NK-92 treated with Interleukin-12 subunit alpha and Interleukin-12 subunit beta, amount 100 ng/mL, for 24 hours (cell line): Measurements from ENCODE around the gene PRSS22.

Source experiments
- DNase-seq: peaks from one replicate; lab custom pipeline; 2025; lab: John Stamatoyannopoulos, UW

The PRSS22 gene

DNA sequence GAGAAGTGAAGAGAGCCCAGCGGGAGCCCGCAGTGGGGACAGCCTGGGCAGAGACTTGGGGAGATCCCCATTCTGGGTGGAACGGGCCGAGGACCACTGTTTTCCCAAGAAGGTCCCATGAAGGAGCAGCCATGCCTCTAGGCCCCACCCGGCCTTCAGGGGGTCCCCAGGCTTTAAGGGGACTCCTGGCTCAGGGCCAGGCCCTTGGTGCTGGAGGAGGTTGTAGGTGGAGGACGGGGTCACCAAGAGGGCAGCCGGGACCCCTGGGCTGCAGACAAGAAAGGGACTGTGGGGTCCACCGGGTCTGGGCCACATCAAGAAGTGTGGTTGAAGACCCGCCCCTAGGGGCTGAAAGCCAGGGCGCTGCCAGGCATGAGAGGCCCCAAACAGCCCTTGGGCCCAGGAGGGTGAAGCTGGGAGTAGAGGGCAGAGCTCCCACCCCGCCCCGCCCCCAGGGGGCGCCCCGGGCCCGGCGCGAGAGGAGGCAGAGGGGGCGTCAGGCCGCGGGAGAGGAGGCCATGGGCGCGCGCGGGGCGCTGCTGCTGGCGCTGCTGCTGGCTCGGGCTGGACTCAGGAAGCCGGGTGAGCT, 41.1 kb downstream of the PRSS22 start, which contains the start of gene PRSS21:
Gene PRSS21, plus strand, starts transcription at position 487 of the 589 bp plus-strand sequence. Its CDS starts 32 bp downstream, at position 519.
- DNase-seq: no peak

DNA sequence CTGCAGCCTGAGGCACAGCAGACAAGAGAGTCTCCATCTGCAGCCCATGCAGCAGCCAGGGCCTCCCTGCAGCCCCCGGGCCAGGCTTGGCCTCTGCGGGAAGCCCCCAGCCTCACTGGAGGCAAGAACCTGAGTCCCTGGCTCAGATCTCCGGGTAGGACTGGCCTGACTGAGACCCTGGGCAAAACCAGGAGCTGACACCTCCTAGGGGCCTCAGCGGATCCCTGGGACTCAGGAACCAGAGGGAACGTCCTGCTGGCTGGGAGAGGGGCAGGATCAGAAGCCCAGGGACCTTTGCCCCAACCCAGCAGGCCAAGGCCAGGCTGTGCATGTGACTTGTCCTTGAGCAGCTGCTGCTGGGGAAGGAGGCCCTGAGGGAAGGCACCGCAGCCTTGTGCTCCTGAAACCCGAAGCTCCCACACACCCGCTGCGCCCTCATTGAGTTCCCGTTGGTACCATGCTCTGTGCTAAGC, 42.6 kb downstream of the PRSS22 start:
- DNase-seq: no peak

DNA sequence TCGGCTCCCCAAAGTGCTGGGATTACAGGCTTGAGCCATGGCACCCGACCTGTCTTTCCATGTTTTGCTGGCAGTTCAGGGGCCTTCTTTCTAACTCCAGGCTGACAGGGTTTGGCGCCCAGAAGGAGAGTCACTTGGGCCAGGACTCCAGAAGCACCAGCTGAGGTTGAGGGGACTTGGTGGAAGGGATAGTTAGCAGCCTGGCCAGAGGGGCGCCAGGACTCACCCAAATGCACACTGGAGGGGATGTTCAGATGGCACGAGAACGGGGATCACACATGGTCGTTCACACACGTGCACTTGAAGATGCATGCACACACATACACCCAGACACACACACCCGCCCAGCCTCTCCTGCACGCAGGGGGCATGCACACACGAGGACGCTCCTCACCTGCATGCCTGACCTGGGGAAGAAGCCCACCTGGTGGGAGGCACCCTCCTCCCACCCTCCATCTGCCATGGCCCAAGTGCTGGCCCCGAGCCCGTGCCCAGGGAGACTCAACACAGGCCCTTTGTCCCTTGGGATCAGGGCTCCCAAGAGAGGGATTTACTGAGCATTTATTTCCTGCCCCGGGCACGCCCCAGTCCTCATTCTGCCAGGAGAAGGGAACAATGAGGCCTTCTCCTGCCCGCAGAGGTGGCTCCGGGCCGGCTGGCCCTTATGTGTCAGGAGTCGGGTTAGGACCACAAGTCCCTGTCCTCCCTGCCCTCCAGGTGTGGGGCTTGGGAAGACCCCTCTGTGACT, 43.2 kb downstream of the PRSS22 start:
- no peak for DNase-seq

DNA sequence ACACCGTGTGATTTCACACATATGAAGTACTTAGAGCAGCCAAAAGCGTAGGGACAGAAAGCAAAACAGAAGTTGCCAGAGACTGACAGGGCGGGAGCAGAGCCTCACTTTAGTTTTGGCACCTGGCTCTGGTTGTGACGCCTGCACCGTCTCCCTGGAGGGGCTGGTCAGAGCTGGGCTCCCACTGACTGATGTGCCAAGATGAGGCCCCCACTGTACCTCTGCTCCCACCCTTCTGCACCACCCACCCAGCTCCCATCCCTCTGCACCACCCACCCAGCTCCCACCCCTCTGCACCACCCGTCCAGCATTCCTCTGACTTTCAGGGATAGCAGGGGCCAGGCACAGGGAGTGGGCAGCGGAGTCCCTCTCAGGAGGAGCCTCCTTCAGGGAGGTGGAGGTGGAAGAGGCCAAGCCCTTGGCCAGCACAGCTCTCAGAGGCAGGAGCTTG, 44.2 kb downstream of the PRSS22 start:
- DNase-seq: no peak

DNA sequence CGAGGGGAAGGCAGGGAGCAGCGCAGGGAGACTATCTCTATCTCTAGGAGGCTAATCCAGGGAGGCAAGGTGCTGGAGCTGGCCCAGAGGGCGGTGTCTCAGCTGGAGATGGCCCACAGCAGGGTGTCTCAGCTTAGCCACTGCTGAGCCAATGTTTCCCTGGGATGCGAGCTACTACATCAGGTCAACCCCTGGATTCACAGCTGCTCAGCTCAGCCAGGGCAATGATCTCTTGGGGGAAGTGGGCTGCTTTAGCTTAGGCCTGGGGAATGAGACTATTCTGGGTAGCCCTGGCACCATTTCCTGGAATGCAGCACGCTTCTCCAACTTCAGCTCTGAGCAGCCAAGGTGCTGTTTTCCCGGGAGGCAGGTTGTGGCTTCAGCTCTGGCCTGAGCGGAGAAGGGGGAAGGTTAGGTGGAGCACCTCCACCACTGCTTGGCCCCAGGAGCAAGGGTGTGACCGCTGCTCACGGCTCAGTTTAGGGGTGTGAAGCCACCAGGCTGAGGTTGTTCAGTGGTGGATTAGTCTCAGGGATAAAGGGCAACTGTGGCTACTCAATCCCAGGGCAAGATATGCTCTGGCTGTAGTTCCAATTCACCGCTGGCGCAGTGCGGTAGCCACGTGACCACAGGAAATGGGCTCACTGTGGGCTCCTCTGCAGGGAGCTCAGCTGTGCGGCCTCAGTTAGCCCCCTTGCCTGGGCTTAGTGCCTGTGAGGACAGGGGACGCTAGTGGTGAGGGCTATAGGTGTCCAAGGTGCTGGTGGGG, 46.1 kb downstream of the PRSS22 start:
- no peak for DNase-seq

DNA sequence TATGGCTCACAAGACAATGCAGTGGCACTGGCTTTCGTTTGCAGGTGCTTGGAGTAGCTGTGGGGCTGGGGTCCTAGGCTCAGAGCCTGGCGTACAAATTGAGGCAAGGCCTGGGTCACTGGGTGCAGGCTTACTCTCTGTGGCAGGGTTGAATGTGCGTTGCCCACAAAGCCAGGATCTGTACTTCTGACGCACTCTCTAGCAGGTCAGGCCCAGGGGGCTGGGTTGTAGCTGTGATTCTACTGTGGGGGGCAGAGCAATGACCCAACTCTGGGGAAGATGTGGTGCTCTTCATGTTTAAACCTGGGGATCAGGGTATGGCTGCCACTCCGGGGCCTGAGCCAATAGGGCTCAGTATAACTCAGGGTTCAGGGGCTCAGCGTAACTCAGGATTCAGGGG, 47.3 kb downstream of the PRSS22 start:
- DNase-seq: no peak

DNA sequence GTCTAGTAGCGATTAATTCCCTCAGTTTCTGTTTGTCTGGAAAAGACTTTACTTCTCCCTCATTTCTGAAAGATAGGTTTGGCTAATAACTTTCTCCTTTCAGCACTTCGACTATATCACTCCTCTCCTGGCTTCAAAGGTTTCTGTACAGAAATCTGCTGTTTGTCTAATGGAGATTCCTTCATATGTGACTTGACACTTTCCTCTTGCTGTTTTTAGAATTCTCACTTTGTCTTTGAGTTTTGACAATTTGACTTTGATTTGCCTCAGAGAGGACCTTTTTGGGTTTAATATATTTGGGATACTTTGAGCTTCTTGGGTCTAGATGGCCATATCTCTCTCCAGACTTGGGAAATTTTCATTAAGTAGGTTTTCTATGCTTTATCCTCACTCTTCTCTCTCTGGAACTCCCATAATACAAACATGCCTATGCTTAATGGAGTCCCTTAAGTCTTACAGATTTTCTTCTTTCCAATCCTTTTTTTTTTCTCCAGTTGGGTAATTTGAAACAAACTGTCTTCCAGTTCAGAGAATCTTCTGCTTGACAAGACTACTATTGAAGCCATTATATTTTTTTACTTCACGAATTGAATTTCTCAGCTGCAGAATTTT, 48.7 kb downstream of the PRSS22 start:
- DNase-seq: no peak

DNA sequence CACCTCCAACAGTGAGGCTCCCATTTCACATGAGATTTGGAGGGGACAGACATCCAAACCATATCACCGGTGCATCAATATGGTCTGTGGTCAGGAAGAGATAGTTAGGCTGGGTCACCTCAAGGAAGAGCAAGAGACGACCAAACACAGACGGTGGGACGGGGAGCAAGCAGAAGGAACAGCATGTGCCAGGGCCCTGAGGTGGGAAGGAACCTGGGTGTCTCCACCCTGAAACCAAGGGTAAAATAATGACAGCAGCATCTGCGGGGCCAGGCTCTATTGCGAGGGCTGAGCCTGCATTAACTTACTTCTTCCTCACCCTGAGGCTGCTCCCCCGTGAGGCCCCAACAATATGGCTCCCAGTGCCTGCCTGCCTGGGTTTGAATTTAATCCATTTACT, 49.8 kb downstream of the PRSS22 start:
- no peak for DNase-seq

DNA sequence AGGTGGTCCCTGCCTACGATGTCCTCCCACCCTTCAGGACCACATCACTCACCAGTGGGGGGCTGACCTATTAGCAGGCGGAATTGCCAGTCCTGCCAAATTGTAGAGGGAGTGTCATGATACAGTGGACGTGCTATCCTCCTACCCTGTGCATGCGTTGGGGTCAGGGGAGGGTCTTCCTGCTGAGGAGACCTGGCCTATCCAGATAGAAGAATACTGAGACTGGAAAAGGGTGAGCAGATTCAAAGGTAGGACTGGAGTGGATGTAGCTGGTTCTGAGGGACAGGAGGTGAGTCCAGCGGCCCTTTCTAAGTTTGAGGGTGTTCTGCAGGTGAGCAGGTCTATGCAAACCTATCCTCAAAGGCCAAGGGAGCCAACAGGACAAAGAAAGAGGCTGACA, 51.7 kb downstream of the PRSS22 start:
- DNase-seq: no peak

DNA sequence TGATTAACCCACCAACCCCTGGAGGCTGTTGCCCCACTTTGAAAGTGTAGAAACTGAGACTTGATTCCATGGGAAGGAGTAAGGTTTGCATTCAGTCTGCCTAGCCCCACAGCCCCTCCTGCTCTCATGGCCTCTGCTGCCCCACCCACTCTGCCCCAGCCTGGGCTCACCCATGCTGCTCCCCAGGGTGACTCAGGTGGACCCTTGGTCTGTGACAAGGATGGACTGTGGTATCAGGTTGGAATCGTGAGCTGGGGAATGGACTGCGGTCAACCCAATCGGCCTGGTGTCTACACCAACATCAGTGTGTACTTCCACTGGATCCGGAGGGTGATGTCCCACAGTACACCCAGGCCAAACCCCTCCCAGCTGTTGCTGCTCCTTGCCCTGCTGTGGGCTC, 53.2 kb downstream of the PRSS22 start:
- no peak for DNase-seq

DNA sequence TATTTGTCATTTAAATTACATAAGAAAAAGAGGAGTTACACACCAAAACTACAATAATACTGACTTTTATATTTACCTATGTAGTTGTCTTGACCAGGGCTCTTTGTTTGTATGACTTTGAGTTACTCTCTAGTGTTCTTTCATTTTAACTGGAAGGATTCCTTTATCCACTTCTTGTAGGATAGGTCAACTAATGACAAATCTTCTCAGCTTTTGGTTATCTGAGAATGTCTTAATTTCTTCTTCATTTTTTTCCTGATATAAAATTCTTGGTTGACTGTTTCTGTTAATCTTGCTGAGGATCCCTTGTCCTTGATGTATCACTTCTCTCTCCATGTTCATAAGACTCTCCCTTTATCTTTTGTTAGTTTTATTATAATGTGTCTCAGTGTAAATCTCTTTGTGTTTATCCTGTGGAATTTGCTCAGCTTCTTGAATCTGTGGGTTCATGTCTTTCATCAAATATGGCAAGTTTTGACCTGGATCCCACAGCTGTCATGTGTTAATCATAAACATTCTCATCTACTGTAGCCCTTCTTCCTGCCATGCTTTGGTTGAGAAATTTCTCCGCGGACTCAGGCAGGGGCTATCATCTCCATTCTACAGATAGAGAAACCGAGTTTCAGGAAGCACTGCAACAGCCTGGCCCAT, 54.3 kb downstream of the PRSS22 start:
- no peak for DNase-seq
